GM12878 (cell line): ENCODE measurements around the gene RNLS. TPM values are rescaled to one million over a fixed set of nuclear protein-coding genes. Genes with fewer than 3 reads are reported as not detected.
"Not testable (repeated sequence)": the region's sequence is repeated elsewhere in the genome, so short reads cannot be mapped to it uniquely, and the experiment has no call there.

Experiments used
- ATAC-seq: fragments of 200-7000 bp; cut with Tn5 transposase; 3 replicates; pipeline ENCODE4 v1.9.1; 2020; ENCODE audit warnings: mild to moderate bottlenecking, moderate library complexity
- BruUV-seq: library from RNA; stranded (reverse); fragments of 400-500 nt; replicated peaks from 2 replicates; lab custom pipeline; 2021; lab: Mats Ljungman, UMichigan
- CTCF ChIA-PET: fragments of 300-600 bp; sonication (Branson Sonifier 250); formaldehyde crosslinking; extraction: SDS; loops from one replicate; lab custom pipeline; 2021; ENCODE audit warnings: inconsistent platforms; lab: Yijun Ruan, JAX
- POLR2A ChIA-PET: fragments of 350-600 bp; formaldehyde crosslinking; extraction: SDS; loops from one replicate; lab custom pipeline; 2021; ENCODE audit warnings: inconsistent platforms; lab: Charles Lee
- RAD21 ChIA-PET: fragments of 300-600 bp; sonication (Branson Sonifier 250); formaldehyde crosslinking; loops from one replicate; lab custom pipeline; 2023; ENCODE audit warnings: antibody characterized with exemption; ENCODE audit not compliant: unreplicated experiment; lab: Charles Lee
- SMC1A ChIA-PET: fragments of 300-600 bp; sonication (Branson Sonifier 250); formaldehyde crosslinking; loops from one replicate; lab custom pipeline; 2023; ENCODE audit not compliant: unreplicated experiment, uncharacterized antibody; lab: Charles Lee
- DNase-seq: peaks from one replicate; pipeline ENCODE4 v3.0.0-alpha.2; 2011; ENCODE audit warnings: low read depth, low spot score
- FAIRE-seq: peaks from 3 replicates; lab custom pipeline; 2011; peaks lifted over from hg19 to GRCh38; lab: Jason Lieb, UNC
- H2AFZ ChIP-seq: 2 replicates; pipeline ENCODE4 v1.6.0; 2011; ENCODE audit warnings: low read depth, low read length, control low read depth; ENCODE audit not compliant: control insufficient read depth
- H3K27ac ChIP-seq: 2 replicates; pipeline ENCODE4 v1.5.1; 2011; ENCODE audit warnings: control low read depth; ENCODE audit not compliant: control insufficient read depth, insufficient read depth
- H3K27me3 ChIP-seq, 2 experiments: replicated peaks in 1 of 2; 2 replicates each; pipeline versions ENCODE4 v1.6.0 to v1.6.1; 2011; ENCODE audit warnings: low read length in 1 of 2; ENCODE audit not compliant: control insufficient read depth in 2 of 2, insufficient read depth in 2 of 2
- H3K36me3 ChIP-seq, 2 experiments: 2 replicates each; pipeline ENCODE4 v1.5.1; 2011; ENCODE audit warnings: low read length in 1 of 2; ENCODE audit not compliant: control insufficient read depth in 2 of 2, insufficient read depth in 2 of 2
- H3K4me1 ChIP-seq: 2 replicates; pipeline ENCODE4 v1.6.1; 2011; ENCODE audit warnings: mild to moderate bottlenecking, low read length, moderate library complexity, mixed read lengths; ENCODE audit not compliant: control insufficient read depth, insufficient read depth
- H3K4me2 ChIP-seq: 2 replicates; pipeline ENCODE4 v1.6.0; 2011; ENCODE audit warnings: control low read depth; ENCODE audit not compliant: control insufficient read depth, insufficient read depth
- H3K4me3 ChIP-seq: fragments of 200-600 bp; sonication (generic); 2 replicates; pipeline ENCODE4 v1.5.1; 2016
- H3K79me2 ChIP-seq: 2 replicates; pipeline ENCODE4 v1.6.0; 2011; ENCODE audit warnings: low read length; ENCODE audit not compliant: control insufficient read depth, insufficient read depth
- H3K9ac ChIP-seq: 2 replicates; pipeline ENCODE4 v1.8.0; 2011; ENCODE audit warnings: low read length, control low read depth, mixed read lengths; ENCODE audit not compliant: control insufficient read depth, insufficient read depth
- H3K9me3 ChIP-seq: replicated peaks from 3 replicates; pipeline ENCODE4 v1.5.1; 2011; ENCODE audit warnings: mild to moderate bottlenecking, low read length; ENCODE audit not compliant: control insufficient read depth, insufficient read depth
- H4K20me1 ChIP-seq: 2 replicates; pipeline ENCODE4 v1.6.0; 2011; ENCODE audit not compliant: control insufficient read depth, insufficient read depth
- ATF7 ChIP-seq: fragments of 450-650 bp; IDR thresholded peaks from 2 replicates; pipeline ENCODE4 v1.6.1; 2016; ENCODE audit warnings: low read depth, mild to moderate bottlenecking
- CREB1 ChIP-seq: IDR thresholded peaks from 2 replicates; pipeline ENCODE4 v1.6.1; 2012; ENCODE audit warnings: low read depth, mild to moderate bottlenecking, inconsistent platforms
- ELK1 ChIP-seq: IDR thresholded peaks from 2 replicates; pipeline ENCODE4 v1.6.1; 2012; ENCODE audit warnings: low read depth, low read length, improper control_type of control experiment
- FOXK2 ChIP-seq: fragments of 450-650 bp; IDR thresholded peaks from 2 replicates; pipeline ENCODE4 v1.6.1; 2017; ENCODE audit warnings: mild to moderate bottlenecking, moderate library complexity
- GABPA ChIP-seq: IDR thresholded peaks from 2 replicates; pipeline ENCODE4 v1.6.1; 2014; ENCODE audit warnings: antibody characterized with exemption, low read depth, mild to moderate bottlenecking, inconsistent platforms
- HSF1 ChIP-seq: fragments of 150-350 bp; IDR thresholded peaks from 2 replicates; pipeline ENCODE4 v1.6.1; 2014; ENCODE audit warnings: mild to moderate bottlenecking, low read depth, low read length
- IRF3 ChIP-seq: fragments of 450-650 bp; IDR thresholded peaks from 2 replicates; pipeline ENCODE4 v1.6.1; 2014; ENCODE audit warnings: mild to moderate bottlenecking
- KDM1A ChIP-seq: fragments of 200-600 bp; sonication (generic); IDR thresholded peaks from 2 replicates; pipeline ENCODE4 v1.6.1; 2016; ENCODE audit warnings: borderline replicate concordance
- NFYB ChIP-seq: IDR thresholded peaks from 2 replicates; pipeline ENCODE4 v1.6.1; 2011; ENCODE audit warnings: low read depth, mild to moderate bottlenecking, low read length, improper control_type of control experiment, moderate library complexity; ENCODE audit not compliant: insufficient read depth
- RBBP5 ChIP-seq: fragments of 200-600 bp; sonication (generic); conservative IDR thresholded peaks from 2 replicates; pipeline ENCODE4 v1.6.1; 2016
- RCOR1 ChIP-seq: conservative IDR thresholded peaks from 2 replicates; pipeline ENCODE4 v1.6.1; 2012; ENCODE audit warnings: low read depth, low read length, improper control_type of control experiment
- SMAD1 ChIP-seq: fragments of 450-650 bp; IDR thresholded peaks from 2 replicates; pipeline ENCODE4 v1.6.1; 2018; ENCODE audit warnings: mild to moderate bottlenecking, low read depth; ENCODE audit not compliant: partially characterized antibody
- TCF3 ChIP-seq: IDR thresholded peaks from 2 replicates; pipeline ENCODE4 v1.6.1; 2012; ENCODE audit warnings: low read depth, mild to moderate bottlenecking, low read length, borderline replicate concordance; ENCODE audit not compliant: insufficient read depth
- ZNF207 ChIP-seq: fragments of 450-650 bp; IDR thresholded peaks from 2 replicates; pipeline ENCODE4 v1.6.1; 2014; ENCODE audit warnings: antibody characterized with exemption, mild to moderate bottlenecking, borderline replicate concordance
- WGBS: methylation state at CpG from one replicate; pipeline ENCODE4 v1.1.6; 2016; ENCODE audit warnings: low lambda C conversion rate; ENCODE audit not compliant: insufficient replicate concordance, insufficient coverage; ENCODE audit errors: missing lambda C conversion rate; 5-methylcytosine and 5-hydroxymethylcytosine counted together
- in situ Hi-C: fragments of 300-500 bp; cut with MboI; formaldehyde crosslinking; loops from 9 replicates; pipeline ENCODE4 v1.14.3; 2018; ENCODE audit warnings: mixed read lengths
- intact Hi-C: fragments of 100-400 bp; cut with micrococcal nuclease; formaldehyde crosslinking; loops from one replicate; pipeline ENCODE4 v1.14.2; 2022; ENCODE audit not compliant: unreplicated experiment
- polyA plus RNA-seq, 11 experiments: library from polyadenylated mRNA; depleted of rRNA in 4 of 11; unstranded in 6 of 11; stranded (reverse) in 5 of 11; fragments of >200 nt; fragmentation: Nextera tagmentation in 4 of 11; fragmentation: Illumina TruSeq in 1 of 11; extraction: Ambion mirVana in 4 of 11; extraction: Trizol in 1 of 11; gene quantifications; 1 replicate in 1 of 11; 2 replicates in 10 of 11; pipeline versions ENCODE4 v1.2.1 to v1.2.3, GENCODE V29; 2011 to 2016; ENCODE audit warnings: inconsistent platforms in 2 of 11, missing spikeins in 2 of 11, low read depth in 1 of 11
- total RNA-seq, 4 experiments: library from RNA; depleted of rRNA in 3 of 4; stranded (reverse); fragments of >200 nt in 3 of 4; fragmentation: Illumina TruSeq in 1 of 4; extraction: Trizol in 1 of 4; gene quantifications; 2 replicates each; pipeline versions ENCODE4 v1.2.1 to v1.2.3, GENCODE V29; 2013 to 2021

Gene RNLS
- total and polyA plus RNA-seq, 10 of the 15 experiments (the other 5 are each of a cell fraction or from before 2014, with no cell fraction given), result 3.4 to 6.7 (median 4.6) TPM

- DNase-seq, RAD21 ChIA-PET, H3K4me2 ChIP-seq, FAIRE-seq, in situ Hi-C loops, CTCF ChIA-PET, BruUV-seq, H3K36me3 ChIP-seq, H4K20me1 ChIP-seq, POLR2A ChIA-PET, SMC1A ChIA-PET, H3K27me3 ChIP-seq, H3K9ac ChIP-seq, H3K27ac ChIP-seq, intact Hi-C loops, H3K79me2 ChIP-seq, H2AFZ ChIP-seq, H3K9me3 ChIP-seq, H3K4me1 ChIP-seq, ATAC-seq, H3K4me3 ChIP-seq: not testable (repeated sequence)
- WGBS, result 81% methylated on average over 12 of the region's 12 CpGs
These were observed 227.4 kb downstream of the RNLS start for GRCh38 chr10:88355750-88356149.

DNA sequence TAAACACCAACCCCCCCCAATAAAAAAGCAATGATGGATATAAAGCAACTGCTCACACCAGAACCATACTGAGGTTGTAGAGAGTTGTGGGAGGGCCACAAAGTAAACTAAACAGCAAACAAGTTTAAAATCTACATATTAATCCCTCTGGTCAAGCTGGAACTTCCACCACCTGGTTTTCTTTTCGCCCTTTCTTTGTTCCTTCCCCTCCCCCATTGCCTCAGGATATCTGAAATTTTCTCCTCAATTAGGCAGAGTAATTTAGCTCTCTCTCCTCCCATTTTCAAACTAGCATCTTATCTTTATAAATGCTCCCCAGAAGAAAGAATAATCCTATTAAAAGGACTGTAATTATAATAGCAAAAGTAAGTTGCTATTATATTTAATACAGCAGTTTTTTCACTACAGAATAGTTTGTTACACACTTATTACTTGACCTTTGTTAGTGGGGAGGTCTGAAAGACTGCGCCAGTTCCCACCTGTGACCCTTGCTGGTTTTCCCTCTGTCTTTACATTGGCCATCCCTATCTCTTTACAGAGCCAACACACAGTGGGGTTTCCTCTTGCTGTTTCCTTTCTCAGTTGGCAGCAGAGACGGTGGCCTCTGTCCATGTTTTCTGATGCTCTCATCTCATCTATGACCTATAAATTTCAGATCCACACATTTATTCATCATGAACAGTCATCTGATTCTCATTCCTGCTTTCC is 235.4 kb downstream of the RNLS start:
- no peak overlapping the region for H3K27ac ChIP-seq
- intact Hi-C loops (no loop called here), in situ Hi-C loops (no loop called here)
- no peaks in the 10 kb centered on the region for H3K79me2 ChIP-seq
- no peak overlapping the region for H3K9ac ChIP-seq
- no peak overlapping the region for H2AFZ ChIP-seq
- H3K36me3 ChIP-seq, result no peaks in the 10 kb centered on the region
- no peak overlapping the region for H3K4me2 ChIP-seq
- WGBS, result 97% methylated on average over 3 of the region's 3 CpGs
- no peak overlapping the region for H3K4me3 ChIP-seq
- no peak for DNase-seq
- no peak for FAIRE-seq
- ChIA-PET POLR2A (interaction anchor here (0.9 kb wide), 1 partner anchor 9 kb away, joined by 7 read pairs; no protein-coding TSS in a partner anchor), RAD21 (no interaction called here), SMC1A (interaction anchor here (0.7 to 1.5 kb wide), 5 partner anchors 9 to 42 kb away, joined by 3 to 8 read pairs (median 3); no protein-coding TSS in a partner anchor), CTCF (interaction anchor here (0.7 to 1.7 kb wide), 4 partner anchors 37 to 46 kb away, joined by 3 read pairs; no protein-coding TSS in a partner anchor)
- H4K20me1 ChIP-seq, result no peaks in the 10 kb centered on the region
- peaks cover 3% of the 10 kb centered on the region; the same call in 1 of the 2 replicates for H3K4me1 ChIP-seq
- no TSS peak for BruUV-seq
- ATAC-seq, result no peak
- H3K27me3 ChIP-seq, result no peaks in the 10 kb centered on the region
- H3K9me3 ChIP-seq, result no peaks in the 10 kb centered on the region
- TF ChIP-seq ELK1 (no peak), SMAD1 (no peak), TCF3 (no peak), ZNF207 (no peak), RCOR1 (no peak), NFYB (no peak), KDM1A (no peak), GABPA (no peak), RBBP5 (no peak), ATF7 (no peak), FOXK2 (no peak), CREB1 (no peak), HSF1 (no peak), IRF3 (no peak)
